ENCODE measurements around the gene CDS2.

- TF ChIP-seq POLR2A (IDR thresholded peaks at IDR 0.05) (no peak), CTCF (IDR thresholded peaks at IDR 0.05) (no peak)
Observed at GRCh38 chr20:5160882-5161281, 34.1 kb downstream of the CDS2 start.
